ENCODE measurements around the gene FRMD5. TPM values are rescaled to one million over a fixed set of nuclear protein-coding genes. Genes with fewer than 3 reads are reported as not detected.

Gene FRMD5
- polyA plus RNA-seq, 1 donor from 2014 or later, result 25.8 TPM

DNA sequence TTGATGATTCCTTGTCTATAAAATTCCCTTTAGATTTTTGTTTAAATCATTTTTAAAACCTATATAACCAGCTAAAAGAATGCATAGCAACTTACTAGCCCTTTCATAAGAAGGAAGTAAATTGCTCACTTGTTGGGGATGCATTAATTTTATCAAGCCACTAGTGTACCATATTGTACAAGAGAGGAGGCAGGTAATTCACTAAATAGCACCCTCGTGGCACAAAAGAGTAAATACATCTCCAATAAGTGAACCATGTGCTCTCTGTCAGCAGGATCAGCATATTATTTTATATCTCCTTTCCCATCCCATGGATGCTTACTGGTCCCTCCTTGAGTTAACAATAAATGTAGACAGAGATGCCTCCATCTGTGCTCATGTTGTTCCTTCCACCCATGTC, 34.3 kb downstream of the FRMD5 start (continued):
- TF ChIP-seq POLR2AphosphoS5 (IDR thresholded peaks at IDR 0.05) (no peak), RAD21 (conservative IDR thresholded peaks at IDR 0.05) (no peak), TAF1 (IDR thresholded peaks at IDR 0.05; ENCODE audit: low read depth) (no peak)

GRCh38 chr15:44159492-44159891, 35.6 kb downstream of the FRMD5 start:
- H4K20me1 ChIP-seq (ENCODE audit: insufficient read depth), result no peaks in the 10 kb centered on the region
- no peaks in the 10 kb centered on the region for H3K79me2 ChIP-seq (replicated peaks; ENCODE audit: insufficient read depth, low read length)
- TF ChIP-seq TAF1 (IDR thresholded peaks at IDR 0.05; ENCODE audit: low read depth) (no peak), EZH2 (IDR thresholded peaks at IDR 0.05; ENCODE audit: borderline replicate concordance, insufficient read depth, low read length, poor library complexity, severe bottlenecking) (no peak), RAD21 (conservative IDR thresholded peaks at IDR 0.05) (no peak), MXI1 (conservative IDR thresholded peaks at IDR 0.05; ENCODE audit: poor library complexity, severe bottlenecking) (no peak), EP300 (conservative IDR thresholded peaks at IDR 0.05; ENCODE audit: poor library complexity, severe bottlenecking) (no peak), CTCF (IDR thresholded peaks at IDR 0.05; ENCODE audit: poor library complexity, severe bottlenecking) (no peak), SMC3 (conservative IDR thresholded peaks at IDR 0.05; ENCODE audit: poor library complexity) (no peak), POLR2AphosphoS5 (IDR thresholded peaks at IDR 0.05) (no peak)
- TF ChIP-seq, protein P1, sequence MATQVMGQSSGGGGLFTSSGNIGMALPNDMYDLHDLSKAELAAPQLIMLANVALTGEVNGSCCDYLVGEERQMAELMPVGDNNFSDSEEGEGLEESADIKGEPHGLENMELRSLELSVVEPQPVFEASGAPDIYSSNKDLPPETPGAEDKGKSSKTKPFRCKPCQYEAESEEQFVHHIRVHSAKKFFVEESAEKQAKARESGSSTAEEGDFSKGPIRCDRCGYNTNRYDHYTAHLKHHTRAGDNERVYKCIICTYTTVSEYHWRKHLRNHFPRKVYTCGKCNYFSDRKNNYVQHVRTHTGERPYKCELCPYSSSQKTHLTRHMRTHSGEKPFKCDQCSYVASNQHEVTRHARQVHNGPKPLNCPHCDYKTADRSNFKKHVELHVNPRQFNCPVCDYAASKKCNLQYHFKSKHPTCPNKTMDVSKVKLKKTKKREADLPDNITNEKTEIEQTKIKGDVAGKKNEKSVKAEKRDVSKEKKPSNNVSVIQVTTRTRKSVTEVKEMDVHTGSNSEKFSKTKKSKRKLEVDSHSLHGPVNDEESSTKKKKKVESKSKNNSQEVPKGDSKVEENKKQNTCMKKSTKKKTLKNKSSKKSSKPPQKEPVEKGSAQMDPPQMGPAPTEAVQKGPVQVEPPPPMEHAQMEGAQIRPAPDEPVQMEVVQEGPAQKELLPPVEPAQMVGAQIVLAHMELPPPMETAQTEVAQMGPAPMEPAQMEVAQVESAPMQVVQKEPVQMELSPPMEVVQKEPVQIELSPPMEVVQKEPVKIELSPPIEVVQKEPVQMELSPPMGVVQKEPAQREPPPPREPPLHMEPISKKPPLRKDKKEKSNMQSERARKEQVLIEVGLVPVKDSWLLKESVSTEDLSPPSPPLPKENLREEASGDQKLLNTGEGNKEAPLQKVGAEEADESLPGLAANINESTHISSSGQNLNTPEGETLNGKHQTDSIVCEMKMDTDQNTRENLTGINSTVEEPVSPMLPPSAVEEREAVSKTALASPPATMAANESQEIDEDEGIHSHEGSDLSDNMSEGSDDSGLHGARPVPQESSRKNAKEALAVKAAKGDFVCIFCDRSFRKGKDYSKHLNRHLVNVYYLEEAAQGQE (IDR thresholded peaks at IDR 0.05; ENCODE audit: borderline replicate concordance), result no peak
- H3F3A ChIP-seq (ENCODE audit: insufficient read depth, low read length, poor library complexity, severe bottlenecking), result no peaks in the 10 kb centered on the region
- no peaks in the 10 kb centered on the region for H3K36me3 ChIP-seq (ENCODE audit: insufficient read depth, low read length)
- H3K4me3 ChIP-seq (ENCODE audit: low read length), result no peak overlapping the region
- H3K9me2 ChIP-seq (ENCODE audit: insufficient read depth, low read length), result no peaks in the 10 kb centered on the region
- H3K9ac ChIP-seq (ENCODE audit: low read length), result no peak overlapping the region
- no peaks in the 10 kb centered on the region for H3K27me3 ChIP-seq (ENCODE audit: insufficient read depth, low read depth, low read length)
- H2AFZ ChIP-seq (ENCODE audit: low read depth, low read length), result no peak overlapping the region
- no peaks in the 10 kb centered on the region for H3K9me3 ChIP-seq (ENCODE audit: low read length)
- no peak overlapping the region for H3K27ac ChIP-seq (ENCODE audit: low read length)
- no peak overlapping the region for H3K4me2 ChIP-seq (ENCODE audit: low read length)

DNA sequence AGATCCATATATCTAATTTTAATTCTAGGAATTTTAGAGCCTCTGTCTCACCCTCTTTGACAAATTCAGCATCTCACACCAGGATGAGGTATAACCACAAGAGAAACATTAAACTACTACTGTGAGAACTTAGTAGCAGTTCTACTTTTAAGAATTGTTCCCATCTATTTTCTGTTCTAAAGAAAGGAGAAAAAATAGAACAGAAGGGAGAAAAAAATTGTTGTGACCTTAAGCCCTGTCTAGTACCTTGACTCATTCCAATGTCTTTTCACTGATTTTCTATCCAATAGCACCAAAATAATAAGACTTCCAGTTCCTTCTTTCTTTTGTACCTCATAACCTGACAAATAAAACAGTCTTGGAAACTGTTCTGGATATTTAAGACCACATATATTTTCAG, 37.0 kb downstream of the FRMD5 start:
- no peaks in the 10 kb centered on the region for H4K20me1 ChIP-seq (ENCODE audit: insufficient read depth)
- H3F3A ChIP-seq (ENCODE audit: insufficient read depth, low read length, poor library complexity, severe bottlenecking), result no peaks in the 10 kb centered on the region
- no peaks in the 10 kb centered on the region for H3K27me3 ChIP-seq (ENCODE audit: insufficient read depth, low read depth, low read length)
- H3K27ac ChIP-seq (ENCODE audit: low read length), result no peak overlapping the region
- H3K9ac ChIP-seq (ENCODE audit: low read length), result no peak overlapping the region
- no peaks in the 10 kb centered on the region for H3K9me3 ChIP-seq (ENCODE audit: low read length)
- no peak overlapping the region for H3K4me3 ChIP-seq (ENCODE audit: low read length)
- TF ChIP-seq, protein P1 (IDR thresholded peaks at IDR 0.05; ENCODE audit: borderline replicate concordance), result no peak
- TF ChIP-seq CTCF (IDR thresholded peaks at IDR 0.05; ENCODE audit: poor library complexity, severe bottlenecking) (no peak), MXI1 (conservative IDR thresholded peaks at IDR 0.05; ENCODE audit: poor library complexity, severe bottlenecking) (no peak), RAD21 (conservative IDR thresholded peaks at IDR 0.05) (no peak), POLR2AphosphoS5 (IDR thresholded peaks at IDR 0.05) (no peak)
- no peak overlapping the region for H3K4me2 ChIP-seq (ENCODE audit: low read length)
- no peaks in the 10 kb centered on the region for H3K9me2 ChIP-seq (ENCODE audit: insufficient read depth, low read length)
- H3K79me2 ChIP-seq (replicated peaks; ENCODE audit: insufficient read depth, low read length), result no peaks in the 10 kb centered on the region
- no peaks in the 10 kb centered on the region for H3K36me3 ChIP-seq (ENCODE audit: insufficient read depth, low read length)
- H2AFZ ChIP-seq (ENCODE audit: low read depth, low read length), result no peak overlapping the region

All from neural cell (in vitro differentiated cells).